ENCODE results near the gene LEAP2. TPM values are rescaled to one million over a fixed set of nuclear protein-coding genes. Genes with fewer than 3 reads are reported as not detected.

Gene LEAP2
- total and polyA plus RNA-seq, 2 donors (not counting 1 experiment from before 2014, with no cell fraction given): 2.2 to 5.4 TPM

DNA sequence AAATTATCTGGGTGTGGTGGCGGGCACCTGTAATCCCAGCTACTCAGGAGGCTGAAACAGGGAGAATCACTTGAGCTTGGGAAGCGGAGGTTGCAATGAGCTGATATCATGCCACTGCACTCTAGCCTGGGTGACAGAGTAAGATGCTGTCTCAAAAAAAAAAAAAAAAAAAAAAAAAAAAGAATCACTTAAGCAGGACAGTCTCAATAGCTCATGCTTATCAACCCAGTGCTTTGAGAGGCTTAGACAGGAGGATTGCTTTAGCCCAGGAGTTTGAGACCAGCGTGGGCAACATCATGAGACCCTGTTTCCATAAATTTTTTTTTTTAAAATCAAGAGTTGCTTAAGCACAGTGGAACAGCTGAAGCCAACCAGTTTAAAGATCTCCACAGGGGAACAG lies 42.6 kb downstream of the LEAP2 start:
- peaks cover 69% of the 10 kb centered on the region for H3K79me2 ChIP-seq (ENCODE audit: control insufficient read depth, insufficient read depth, low read length)
- H3K9ac ChIP-seq (ENCODE audit: low read length): no peak overlapping the region
- H3K36me3 ChIP-seq (replicated peaks in 1 of 2; ENCODE audit: control extremely low read depth in 1 of 2, control insufficient read depth in 1 of 2, extremely low read depth in 1 of 2, insufficient read depth in 2 of 2, low read length in 1 of 2): peaks cover 5 to 42% of the 10 kb centered on the region in 2 experiments
- no peak for TF ChIP-seq EZH2 (IDR thresholded peaks at IDR 0.05; ENCODE audit: borderline replicate concordance, insufficient read depth, low read depth, low read length, poor library complexity, severe bottlenecking)
- TF ChIP-seq CTCF (IDR thresholded peaks at IDR 0.05): no peak
- H3K4me2 ChIP-seq (replicated peaks; ENCODE audit: low read depth, low read length, poor library complexity, severe bottlenecking): no peak overlapping the region
- CTCF ChIA-PET: interaction anchor here (1.2 kb wide), 1 partner anchor 9 kb away, joined by 3 read pairs; no protein-coding TSS in a partner anchor
- Mint-ChIP-seq H3K4me1 (peaks cover 3% of the 10 kb centered on the region), H3K27ac (no peak overlapping the region), H3K27me3 (no peaks in the 10 kb centered on the region), H3K4me3 (no peak overlapping the region), H3K9me3 (ENCODE audit: insufficient read depth) (no peaks in the 10 kb centered on the region)
- no peaks in the 10 kb centered on the region for H3K4me1 ChIP-seq (ENCODE audit: control insufficient read depth in 2 of 2, insufficient read depth in 2 of 2, low read length in 2 of 2)
- H3K9me3 ChIP-seq (ENCODE audit: control extremely low read depth in 1 of 3, control insufficient read depth in 2 of 3, insufficient read depth in 1 of 3, low read length in 2 of 3): no peaks in the 10 kb centered on the region
- H3K27ac ChIP-seq (ENCODE audit: low read length in 2 of 2): no peak overlapping the region
- POLR2A ChIA-PET: no interaction called here
- ATAC-seq (ENCODE audit: low read depth): no peak
- peaks cover 31% of the 10 kb centered on the region for H4K20me1 ChIP-seq (ENCODE audit: control insufficient read depth, insufficient read depth, low read length, poor library complexity, severe bottlenecking)
- H3K27me3 ChIP-seq (replicated peaks in 1 of 4; ENCODE audit: control extremely low read depth in 1 of 4, control insufficient read depth in 3 of 4, insufficient read depth in 4 of 4, low read length in 3 of 4): no peaks in the 10 kb centered on the region
- H2AFZ ChIP-seq (ENCODE audit: insufficient read depth, low read depth, low read length, poor library complexity, severe bottlenecking): no peak overlapping the region
- 100% methylated on average over 2 of the region's 3 CpGs for WGBS (ENCODE audit: insufficient coverage)
- H3K4me3 ChIP-seq (ENCODE audit: control extremely low read depth in 1 of 5, extremely low read depth in 1 of 5, insufficient read depth in 1 of 5, low read depth in 2 of 5, low read length in 4 of 5): no peak overlapping the region
- no peak for DNase-seq
- intact Hi-C loops (cut with micrococcal nuclease): no loop called here

Small RNA genes within 50 kb of the gene (small RNA-seq; reads per million reads assigned to genes)
- gene RNA5SP192 (ENCODE audit: insufficient read length, low read depth, low replicate concordance): not detected

Other genes with a start within 250 kb of the LEAP2 start
- gene IL13, start 215.5 kb upstream of the LEAP2 start, total RNA-seq: 0.42 TPM in 1 of 2 replicates, not detected in the other
- 0.14 and 0.45 TPM in 2 replicates for gene IL13, start 215.5 kb upstream of the LEAP2 start, polyA plus RNA-seq
- not detected in 2 replicates for gene IL4, start 199.7 kb upstream of the LEAP2 start, total RNA-seq
- not detected in 2 replicates for gene IL4, start 199.7 kb upstream of the LEAP2 start, polyA plus RNA-seq
- 13.6 and 16.0 TPM in 2 replicates for gene KIF3A, start 136.1 kb upstream of the LEAP2 start, total RNA-seq
- 1.3 and 1.5 TPM in 2 replicates for gene KIF3A, start 136.1 kb upstream of the LEAP2 start, polyA plus RNA-seq
- gene CCNI2, start 126.2 kb upstream of the LEAP2 start, total RNA-seq: 1.1 and 2.0 TPM in 2 replicates
- gene CCNI2, start 126.2 kb upstream of the LEAP2 start, polyA plus RNA-seq: 0.04 and 0.39 TPM in 2 replicates
- 3.9 and 5.9 TPM in 2 replicates for gene SEPTIN8, start 96.4 kb upstream of the LEAP2 start, total RNA-seq
- 1.3 and 4.0 TPM in 2 replicates for gene SEPTIN8, start 96.4 kb upstream of the LEAP2 start, polyA plus RNA-seq
- gene SOWAHA, start 60.4 kb upstream of the LEAP2 start, total RNA-seq: not detected in 2 replicates
- gene SOWAHA, start 60.4 kb upstream of the LEAP2 start, polyA plus RNA-seq: not detected in 2 replicates
- 2.3 and 2.5 TPM in 2 replicates for gene SHROOM1, start 43.0 kb upstream of the LEAP2 start, total RNA-seq
- 1.1 and 1.3 TPM in 2 replicates for gene SHROOM1, start 43.0 kb upstream of the LEAP2 start, polyA plus RNA-seq
- gene GDF9, start 7.2 kb upstream of the LEAP2 start, total RNA-seq: 0.51 and 0.67 TPM in 2 replicates
- 0.62 and 0.88 TPM in 2 replicates for gene GDF9, start 7.2 kb upstream of the LEAP2 start, polyA plus RNA-seq
- 78.5 and 90.0 TPM in 2 replicates for gene UQCRQ, start 7.0 kb upstream of the LEAP2 start, total RNA-seq
- 57.7 and 71.1 TPM in 2 replicates for gene UQCRQ, start 7.0 kb upstream of the LEAP2 start, polyA plus RNA-seq
- gene AFF4, start 90.0 kb downstream of the LEAP2 start, total RNA-seq: 81.5 and 87.4 TPM in 2 replicates
- gene AFF4, start 90.0 kb downstream of the LEAP2 start, polyA plus RNA-seq: 16.2 and 26.1 TPM in 2 replicates
- gene ZCCHC10, start 152.9 kb downstream of the LEAP2 start, total RNA-seq: 30.6 and 34.0 TPM in 2 replicates
- gene ZCCHC10, start 152.9 kb downstream of the LEAP2 start, polyA plus RNA-seq: 16.5 and 19.9 TPM in 2 replicates
- 95.0 TPM in 2 replicates for gene HSPA4, start 178.3 kb downstream of the LEAP2 start, total RNA-seq
- gene HSPA4, start 178.3 kb downstream of the LEAP2 start, polyA plus RNA-seq: 18.1 and 36.1 TPM in 2 replicates